HG02678 (cell line): Measurements from ENCODE around the gene E2F4.

Experiments used
- ATAC-seq: cut with Tn5 transposase; IDR thresholded peaks from one replicate; pipeline ENCODE4 v1.9.1; 2021; ENCODE audit warnings: mild to moderate bottlenecking, moderate library complexity; ENCODE audit not compliant: unreplicated experiment

The E2F4 gene

GRCh38 chr16:67247192-67248072 is 55.5 kb downstream of the E2F4 start, which contains the start of gene FHOD1:
Gene FHOD1 (minus strand): TSS chr16:67247481. CDS start chr16:67247410, 71 bp downstream.
- peak; percentile 52 for ATAC-seq

- ATAC-seq: no peak
Observed at GRCh38 chr16:67248073-67248400, 56.1 kb downstream of the E2F4 start.
